K562 (cell line): ENCODE data around the gene GNPAT. TPM values are rescaled to one million over a fixed set of nuclear protein-coding genes. Genes with fewer than 3 reads are reported as not detected.

Experiments
- ATAC-seq: fragments of 200-7000 bp; cut with Tn5 transposase; 3 replicates; pipeline ENCODE4 v1.9.1; 2020; ENCODE audit warnings: moderate library complexity
- BruUV-seq: library from RNA; stranded (reverse); fragments of 400-500 nt; replicated peaks from 2 replicates; lab custom pipeline; 2021; lab: Mats Ljungman, UMichigan
- CTCF ChIA-PET: fragments of 300-600 bp; formaldehyde crosslinking; extraction: SDS; loops from one replicate; lab custom pipeline; 2021; ENCODE audit warnings: low intra/inter-chr PET ratio; lab: Yijun Ruan, JAX
- POLR2A ChIA-PET: fragments of 300-600, 350-650 bp; sonication (Branson Sonifier 250); formaldehyde crosslinking; extraction: SDS; loops from one replicate; lab custom pipeline; 2021; ENCODE audit warnings: antibody characterized with exemption, inconsistent platforms; lab: Yijun Ruan, JAX
- DNase-seq, 4 experiments: peaks; one replicate each; pipeline versions ENCODE4 v3.0.0 to v3.0.0-alpha.2; 2011 to 2018; ENCODE audit warnings: low spot score in 3 of 4, mixed read lengths in 3 of 4; ENCODE audit errors: extremely low read depth in 1 of 4
- FAIRE-seq: peaks from 2 replicates; lab custom pipeline; 2011; peaks lifted over from hg19 to GRCh38; lab: Jason Lieb, UNC
- H2AFZ ChIP-seq: 2 replicates; pipeline ENCODE4 v1.6.0; 2011; ENCODE audit warnings: low read depth, low read length, control low read depth, inconsistent platforms
- H3K27ac ChIP-seq: fragments of 200-600 bp; 3 replicates; pipeline ENCODE4 v1.8.0; 2011; ENCODE audit warnings: low read depth, mild to moderate bottlenecking, control low read depth, inconsistent platforms, low read length, moderate library complexity, mixed read lengths; ENCODE audit errors: extremely low read depth
- H3K27me3 ChIP-seq, 2 experiments: fragments of 300-600 bp in 1 of 2; 2 replicates in 1 of 2; 3 replicates in 1 of 2; pipeline versions ENCODE4 v1.6.0 to v1.8.0; 2011; ENCODE audit warnings: inconsistent platforms in 2 of 2, low read length in 2 of 2, mild to moderate bottlenecking in 1 of 2, mixed read lengths in 1 of 2, moderate library complexity in 1 of 2; ENCODE audit not compliant: control insufficient read depth in 2 of 2, insufficient read depth in 2 of 2
- H3K36me3 ChIP-seq: fragments of 300-600 bp; 3 replicates; pipeline ENCODE4 v1.8.0; 2011; ENCODE audit warnings: mild to moderate bottlenecking, low read length, inconsistent platforms; ENCODE audit not compliant: control insufficient read depth, insufficient read depth
- H3K4me1 ChIP-seq, 2 experiments: fragments of 200-600 bp in 1 of 2; replicated peaks in 1 of 2; 2 replicates in 1 of 2; 3 replicates in 1 of 2; pipeline versions ENCODE4 v1.5.1 to v1.8.0; 2011; ENCODE audit warnings: inconsistent platforms in 2 of 2, low read length in 2 of 2, mild to moderate bottlenecking in 1 of 2, mixed read lengths in 1 of 2, moderate library complexity in 1 of 2; ENCODE audit not compliant: control insufficient read depth in 2 of 2, insufficient read depth in 2 of 2
- H3K4me2 ChIP-seq: 2 replicates; pipeline ENCODE4 v1.6.1; 2011; ENCODE audit warnings: low read length, control low read depth, inconsistent platforms, mixed read lengths; ENCODE audit not compliant: insufficient read depth
- H3K4me3 ChIP-seq: fragments of 200-600 bp; sonication (generic), shearing (Covaris generic); 2 replicates; pipeline ENCODE4 v1.5.1; 2016; ENCODE audit warnings: control low read depth, inconsistent platforms
- H3K79me2 ChIP-seq: fragments of 200-600 bp; 3 replicates; pipeline ENCODE4 v1.8.0; 2011; ENCODE audit warnings: low read length, inconsistent platforms; ENCODE audit not compliant: control insufficient read depth, insufficient read depth
- H3K9ac ChIP-seq, 2 experiments: 2 replicates each; pipeline versions ENCODE4 v1.6.0 to v1.6.1; 2011; ENCODE audit warnings: low read depth in 2 of 2, low read length in 2 of 2, control low read depth in 1 of 2, inconsistent platforms in 1 of 2, mild to moderate bottlenecking in 1 of 2, mixed read lengths in 1 of 2; ENCODE audit not compliant: insufficient read depth in 1 of 2
- H3K9me1 ChIP-seq: one replicate; pipeline ENCODE4 v1.6.0; 2011; ENCODE audit warnings: inconsistent platforms, mild to moderate bottlenecking, low read length, moderate library complexity; ENCODE audit not compliant: control insufficient read depth, insufficient read depth
- H3K9me3 ChIP-seq: replicated peaks from 2 replicates; pipeline ENCODE4 v1.5.1; 2011; ENCODE audit warnings: low read depth, low read length, inconsistent platforms; ENCODE audit not compliant: control insufficient read depth, insufficient read depth
- H4K20me1 ChIP-seq: replicated peaks from 2 replicates; pipeline ENCODE4 v1.6.1; 2011; ENCODE audit warnings: low read length, inconsistent platforms, mixed read lengths; ENCODE audit not compliant: control insufficient read depth, insufficient read depth
- CC2D1A ChIP-seq: fragments of 450-650 bp; IDR thresholded peaks from 2 replicates; pipeline ENCODE4 v1.6.1; 2017; ENCODE audit warnings: mild to moderate bottlenecking
- CTBP1 ChIP-seq: fragments of 450-650 bp; IDR thresholded peaks from 2 replicates; pipeline ENCODE4 v1.6.1; 2016; ENCODE audit warnings: borderline replicate concordance
- ETS2 ChIP-seq: IDR thresholded peaks from 2 replicates; pipeline ENCODE4 v1.6.1; 2016; ENCODE audit warnings: borderline replicate concordance, missing genetic modification characterization, mild to moderate bottlenecking, moderate library complexity, missing compliant biosample characterization; ENCODE audit not compliant: poor library complexity, severe bottlenecking
- MECOM ChIP-seq: fragments of 250-450 bp; sonication (Bioruptor Pico); IDR thresholded peaks from 2 replicates; pipeline ENCODE4 v1.8.0; 2022; ENCODE audit warnings: inconsistent platforms
- NCOA6 ChIP-seq: fragments of 450-650 bp; IDR thresholded peaks from 2 replicates; pipeline ENCODE4 v1.6.1; 2017; ENCODE audit warnings: mild to moderate bottlenecking
- NFYB ChIP-seq: IDR thresholded peaks from 2 replicates; pipeline ENCODE4 v1.6.1; 2011; ENCODE audit warnings: mild to moderate bottlenecking, moderate library complexity; ENCODE audit not compliant: insufficient read length; ENCODE audit errors: extremely low read depth
- SMAD1 ChIP-seq: fragments of 150-350 bp; IDR thresholded peaks from 2 replicates; pipeline ENCODE4 v1.6.1; 2014; ENCODE audit warnings: low read length, low read depth; ENCODE audit not compliant: partially characterized antibody
- STAG1 ChIP-seq: sonication (generic); formaldehyde crosslinking; IDR thresholded peaks from 2 replicates; pipeline ENCODE4 v1.5.0; 2020; ENCODE audit warnings: missing genetic modification reagents, borderline replicate concordance
- ZBTB33 ChIP-seq: sonication (generic); formaldehyde crosslinking; IDR thresholded peaks from 2 replicates; pipeline ENCODE4 v1.8.1; 2023; ENCODE audit warnings: mild to moderate bottlenecking, missing genetic modification reagents
- WGBS: fragments of 100-300 bp; shearing (Covaris generic); methylation state at CpG from one replicate; pipeline ENCODE4 v1.1.6; 2016; ENCODE audit warnings: low coverage, mixed read lengths; ENCODE audit not compliant: insufficient coverage; ENCODE audit errors: missing lambda C conversion rate; 5-methylcytosine and 5-hydroxymethylcytosine counted together
- in situ Hi-C: fragments of 300-500 bp; cut with MboI; formaldehyde crosslinking; loops from 4 replicates; pipeline ENCODE4 v1.15.0; 2018; ENCODE audit warnings: inconsistent platforms, mixed read lengths
- intact Hi-C: fragments of 100-400 bp; cut with micrococcal nuclease; formaldehyde crosslinking; loops from 2 replicates; pipeline ENCODE4 v1.14.2; 2022
- polyA plus RNA-seq, 8 experiments: library from polyadenylated mRNA; depleted of rRNA in 4 of 8; stranded (reverse) in 5 of 8; unstranded in 3 of 8; fragments of >200 nt; fragmentation: Nextera tagmentation in 2 of 8; fragmentation: Illumina TruSeq in 1 of 8; extraction: Ambion mirVana in 2 of 8; extraction: Trizol in 1 of 8; gene quantifications; 2 replicates each; pipeline versions ENCODE4 v1.2.1 to v1.2.3, GENCODE V29; 2011 to 2014; ENCODE audit warnings: inconsistent platforms in 1 of 8, missing spikeins in 1 of 8
- total RNA-seq, 7 experiments: library from RNA; depleted of rRNA in 6 of 7; stranded (reverse); fragments of >200 nt in 6 of 7; fragmentation: Illumina TruSeq in 2 of 7; extraction: Trizol in 2 of 7; gene quantifications; 2 replicates each; pipeline versions ENCODE4 v1.2.1 to v1.2.3, GENCODE V29; 2011 to 2021; ENCODE audit warnings: low replicate concordance in 1 of 7
- TF ChIP-seq, protein P1 (sequence below): IDR thresholded peaks from 3 replicates; pipeline ENCODE4 v1.6.1; 2011; ENCODE audit warnings: borderline replicate concordance, mild to moderate bottlenecking, moderate library complexity; ENCODE audit not compliant: insufficient read length; ENCODE audit errors: extremely low read depth
- TF ChIP-seq, protein P2 (sequence below): sonication (generic); formaldehyde crosslinking; IDR thresholded peaks from 2 replicates; pipeline ENCODE4 v1.9.0; 2022; ENCODE audit warnings: mild to moderate bottlenecking, missing genetic modification reagents

Gene GNPAT
- total and polyA plus RNA-seq, 9 of the 15 experiments (the other 6 are each of a cell fraction or from before 2014, with no cell fraction given) = 32.1 to 68.8 (median 50.7) TPM

DNA sequence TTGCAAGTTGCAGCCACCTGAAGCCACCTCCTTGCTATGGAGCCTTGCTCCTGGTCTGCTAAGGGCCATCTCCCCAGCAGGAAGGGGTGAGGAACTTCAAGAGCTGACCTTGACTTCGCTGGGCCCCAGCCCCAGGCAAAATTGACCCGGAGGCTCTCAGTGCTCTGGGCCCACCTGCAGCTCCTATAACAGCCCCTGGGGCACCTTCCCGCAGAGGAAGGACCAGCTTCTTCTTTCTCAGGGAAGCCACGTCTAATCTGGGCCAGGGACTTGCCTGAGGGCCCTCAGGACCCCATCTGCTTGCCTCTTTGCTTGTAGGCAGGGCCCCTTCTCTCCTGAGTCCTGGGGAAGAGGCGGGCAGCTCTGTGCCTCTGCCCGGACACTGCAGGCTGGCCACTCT, 30.9 kb upstream of the GNPAT start (continued):
- TF ChIP-seq, protein P1, sequence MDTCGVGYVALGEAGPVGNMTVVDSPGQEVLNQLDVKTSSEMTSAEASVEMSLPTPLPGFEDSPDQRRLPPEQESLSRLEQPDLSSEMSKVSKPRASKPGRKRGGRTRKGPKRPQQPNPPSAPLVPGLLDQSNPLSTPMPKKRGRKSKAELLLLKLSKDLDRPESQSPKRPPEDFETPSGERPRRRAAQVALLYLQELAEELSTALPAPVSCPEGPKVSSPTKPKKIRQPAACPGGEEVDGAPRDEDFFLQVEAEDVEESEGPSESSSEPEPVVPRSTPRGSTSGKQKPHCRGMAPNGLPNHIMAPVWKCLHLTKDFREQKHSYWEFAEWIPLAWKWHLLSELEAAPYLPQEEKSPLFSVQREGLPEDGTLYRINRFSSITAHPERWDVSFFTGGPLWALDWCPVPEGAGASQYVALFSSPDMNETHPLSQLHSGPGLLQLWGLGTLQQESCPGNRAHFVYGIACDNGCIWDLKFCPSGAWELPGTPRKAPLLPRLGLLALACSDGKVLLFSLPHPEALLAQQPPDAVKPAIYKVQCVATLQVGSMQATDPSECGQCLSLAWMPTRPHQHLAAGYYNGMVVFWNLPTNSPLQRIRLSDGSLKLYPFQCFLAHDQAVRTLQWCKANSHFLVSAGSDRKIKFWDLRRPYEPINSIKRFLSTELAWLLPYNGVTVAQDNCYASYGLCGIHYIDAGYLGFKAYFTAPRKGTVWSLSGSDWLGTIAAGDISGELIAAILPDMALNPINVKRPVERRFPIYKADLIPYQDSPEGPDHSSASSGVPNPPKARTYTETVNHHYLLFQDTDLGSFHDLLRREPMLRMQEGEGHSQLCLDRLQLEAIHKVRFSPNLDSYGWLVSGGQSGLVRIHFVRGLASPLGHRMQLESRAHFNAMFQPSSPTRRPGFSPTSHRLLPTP = no peak
- TF ChIP-seq ETS2 = no peak

DNA sequence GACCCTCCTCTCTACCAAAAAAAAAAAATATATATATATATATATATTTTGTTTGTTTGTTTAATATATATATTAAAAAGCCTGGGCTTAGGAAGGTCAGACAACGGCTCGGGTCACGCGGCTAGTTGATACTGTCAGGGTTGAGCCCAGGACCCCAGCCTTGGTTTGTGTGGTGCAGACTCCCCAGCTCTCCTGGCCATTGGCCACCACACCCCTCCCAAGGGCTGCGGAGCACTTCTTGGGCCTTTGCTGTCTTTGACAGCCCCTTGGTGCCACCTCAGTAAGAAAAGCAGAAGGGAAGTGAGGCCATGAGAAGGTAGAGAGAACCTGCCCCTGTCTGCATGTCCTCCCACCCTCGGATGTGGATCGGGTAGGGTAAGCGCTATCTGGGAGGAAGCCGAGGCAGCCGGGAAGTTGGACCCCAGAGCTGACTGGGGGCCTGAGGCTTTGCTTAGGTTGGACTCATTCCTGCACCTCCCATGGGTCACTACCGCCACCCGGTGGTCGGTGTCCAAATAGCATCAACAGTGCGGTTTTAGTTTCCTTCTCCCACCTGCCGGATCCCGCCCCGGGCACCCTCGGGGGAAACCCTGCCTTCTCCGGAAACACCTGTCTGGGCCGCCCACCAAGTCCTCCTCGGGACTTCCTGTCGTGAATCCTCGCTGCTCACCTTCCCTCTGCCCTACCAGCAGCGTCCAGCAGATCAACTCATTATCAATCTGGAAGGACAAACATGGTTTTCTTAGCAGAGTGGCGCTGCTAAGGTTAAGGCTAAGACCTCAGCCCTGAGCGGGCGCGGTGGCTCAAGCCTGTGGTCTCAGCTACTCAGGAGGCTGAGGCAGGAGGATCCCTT, 29.8 kb upstream of the GNPAT start:
- Histone ChIP-seq H3K9ac (peak overlapping the region; percentile 18 to 83; a peak in 3 of 4 replicates), H4K20me1 (no peaks in the 10 kb centered on the region), H3K36me3 (no peaks in the 10 kb centered on the region), H3K27ac (no peak overlapping the region), H2AFZ (peak overlapping the region; percentile 92), H3K4me1 (peaks cover 0 to 17% of the 10 kb centered on the region in 2 experiments; a peak in 3 of 5 replicates), H3K4me3 (peak overlapping the region; percentile 32), H3K79me2 (no peaks in the 10 kb centered on the region), H3K4me2 (peak overlapping the region; percentile 86), H3K9me1 (no peaks in the 10 kb centered on the region), H3K27me3 (peaks cover 10 to 18% of the 10 kb centered on the region in 2 experiments; a peak in 3 of 5 replicates), H3K9me3 (no peaks in the 10 kb centered on the region)
- intact Hi-C loops (loop anchor here (1.0 to 5.0 kb wide), 4 partner anchors 196 to 413 kb away; no protein-coding TSS in a partner anchor), in situ Hi-C loops (loop anchor here (5.0 kb wide), 2 partner anchors 299 to 409 kb away; no protein-coding TSS in a partner anchor)
- no TSS peak for BruUV-seq
- ATAC-seq (peak; percentile 93), FAIRE-seq (peak; percentile 95), DNase-seq (peak; percentile 86 to 92 (median 90))
- 17% methylated on average over 28 of the region's 28 CpGs for WGBS
- ChIA-PET CTCF (interaction anchor here (0.7 to 2.8 kb wide), 11 partner anchors 118 to 423 kb away, joined by 3 to 16 read pairs (median 5); no protein-coding TSS in a partner anchor), POLR2A (interaction anchor here (0.6 to 1.2 kb wide), 3 partner anchors 16 to 568 kb away, joined by 3 to 4 read pairs (median 3); no protein-coding TSS in a partner anchor)
- TF ChIP-seq CTBP1 (peak; percentile 82), STAG1 (CRISPR knock-in tag) (peak; percentile 98), CC2D1A (peak; percentile 91), MECOM (CRISPR knock-in tag) (0 out of 2 replicates have a peak, but pooled peaks have one; percentile 12), SMAD1 (peak; percentile 26), ZBTB33 (CRISPR knock-in tag) (peak; percentile 54; the same call in 1 of the 2 replicates), NFYB (no peak), NCOA6 (no peak)
- TF ChIP-seq, protein P2, sequence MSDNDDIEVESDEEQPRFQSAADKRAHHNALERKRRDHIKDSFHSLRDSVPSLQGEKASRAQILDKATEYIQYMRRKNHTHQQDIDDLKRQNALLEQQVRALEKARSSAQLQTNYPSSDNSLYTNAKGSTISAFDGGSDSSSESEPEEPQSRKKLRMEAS (CRISPR knock-in tag) = peak; percentile 48; the same call in 1 of the 2 replicates
